ENCODE data around the gene KISS1R. TPM values are rescaled to one million over a fixed set of nuclear protein-coding genes. Genes with fewer than 3 reads are reported as not detected.

KISS1R gene
- total RNA-seq: 1 to 10 TPM; 1.8 to 2.3 TPM

GRCh38 chr19:917323-918151 lies at the start of gene KISS1R:
Gene KISS1R (plus strand): TSS chr19:917333. CDS start chr19:917503, 170 bp downstream.
- DNase-seq: peak; percentile 49
- H3K27ac Mint-ChIP-seq: no peak within 1 kb of the TSS
- CTCF ChIA-PET: interaction anchor here (4.3 to 4.6 kb wide), 2 partner anchors 54 kb away, joined by 35 to 37 read pairs; no protein-coding TSS in a partner anchor
- H3K27me3 Mint-ChIP-seq: peaks cover 10% of the 10 kb centered on the region
- no peaks in the 10 kb centered on the region for H3K36me3 Mint-ChIP-seq (ENCODE audit: low read depth)
- peaks cover 25% of the 10 kb centered on the region for H3K4me1 Mint-ChIP-seq
- H3K9me3 Mint-ChIP-seq: no peaks in the 10 kb centered on the region
- POLR2A ChIA-PET: interaction anchor here (0.7 to 1.3 kb wide), 2 partner anchors 9 to 55 kb away, joined by 3 to 4 read pairs; no protein-coding TSS in a partner anchor
- peak within 1 kb of the TSS; percentile 62 for H3K4me3 Mint-ChIP-seq

GRCh38 chr19:867855-868457 lies 49.2 kb upstream of the KISS1R start:
- CTCF ChIA-PET: no interaction called here
- Mint-ChIP-seq H3K4me1 (peaks cover 22% of the 10 kb centered on the region), H3K4me3 (no peak overlapping the region), H3K27ac (no peak overlapping the region), H3K27me3 (no peaks in the 10 kb centered on the region), H3K36me3 (ENCODE audit: low read depth) (peaks cover 23% of the 10 kb centered on the region), H3K9me3 (no peaks in the 10 kb centered on the region)
- no peak for DNase-seq
- POLR2A ChIA-PET: no interaction called here

- no peak overlapping the region for H3K27ac Mint-ChIP-seq
- ChIA-PET POLR2A (no interaction called here), CTCF (no interaction called here)
- DNase-seq: no peak
- H3K4me1 Mint-ChIP-seq: peaks cover 16% of the 10 kb centered on the region
- H3K4me3 Mint-ChIP-seq: no peak overlapping the region
- H3K9me3 Mint-ChIP-seq: no peaks in the 10 kb centered on the region
- peaks cover 23% of the 10 kb centered on the region for H3K36me3 Mint-ChIP-seq (ENCODE audit: low read depth)
- no peaks in the 10 kb centered on the region for H3K27me3 Mint-ChIP-seq
Observed at GRCh38 chr19:868458-869244, 48.5 kb upstream of the KISS1R start.

GRCh38 chr19:869245-870177 lies 47.6 kb upstream of the KISS1R start:
- DNase-seq: no peak
- ChIA-PET CTCF (no interaction called here), POLR2A (no interaction called here)
- Mint-ChIP-seq H3K4me1 (peaks cover 13% of the 10 kb centered on the region), H3K36me3 (ENCODE audit: low read depth) (peaks cover 23% of the 10 kb centered on the region), H3K4me3 (no peak overlapping the region), H3K27me3 (no peaks in the 10 kb centered on the region), H3K9me3 (no peaks in the 10 kb centered on the region), H3K27ac (no peak overlapping the region)

- no peaks in the 10 kb centered on the region for H3K9me3 Mint-ChIP-seq
- ChIA-PET CTCF (no interaction called here), POLR2A (no interaction called here)
- peaks cover 23% of the 10 kb centered on the region for H3K36me3 Mint-ChIP-seq (ENCODE audit: low read depth)
- H3K27ac Mint-ChIP-seq: peak overlapping the region; percentile 6
- no peak overlapping the region for H3K4me3 Mint-ChIP-seq
- H3K27me3 Mint-ChIP-seq: no peaks in the 10 kb centered on the region
- no peak for DNase-seq
- H3K4me1 Mint-ChIP-seq: peaks cover 13% of the 10 kb centered on the region
Observed at GRCh38 chr19:870314-870713, 46.8 kb upstream of the KISS1R start.

GRCh38 chr19:870963-871401 lies 46.2 kb upstream of the KISS1R start:
- no peak overlapping the region for H3K27ac Mint-ChIP-seq
- DNase-seq: no peak
- peaks cover 23% of the 10 kb centered on the region for H3K36me3 Mint-ChIP-seq (ENCODE audit: low read depth)
- no peaks in the 10 kb centered on the region for H3K9me3 Mint-ChIP-seq
- H3K4me1 Mint-ChIP-seq: peaks cover 11% of the 10 kb centered on the region
- no peaks in the 10 kb centered on the region for H3K27me3 Mint-ChIP-seq
- CTCF ChIA-PET: no interaction called here
- no peak overlapping the region for H3K4me3 Mint-ChIP-seq
- POLR2A ChIA-PET: no interaction called here

GRCh38 chr19:871446-872265 lies 45.5 kb upstream of the KISS1R start:
- DNase-seq: no peak
- H3K9me3 Mint-ChIP-seq: no peaks in the 10 kb centered on the region
- H3K36me3 Mint-ChIP-seq (ENCODE audit: low read depth): peaks cover 23% of the 10 kb centered on the region
- H3K4me3 Mint-ChIP-seq: peak overlapping the region; percentile 71
- H3K27me3 Mint-ChIP-seq: no peaks in the 10 kb centered on the region
- peak overlapping the region; percentile 89 for H3K27ac Mint-ChIP-seq
- POLR2A ChIA-PET: interaction anchor here (0.8 to 2.6 kb wide), 7 partner anchors 8 to 403 kb away, joined by 3 to 16 read pairs (median 4); partner anchors contain the start of genes CIRBP, FAM174C, MED16 and RNU6-9
- CTCF ChIA-PET: interaction anchor here (0.6 to 1.1 kb wide), 2 partner anchors 8 to 125 kb away, joined by 3 to 8 read pairs; no protein-coding TSS in a partner anchor
- H3K4me1 Mint-ChIP-seq: peaks cover 11% of the 10 kb centered on the region

GRCh38 chr19:872266-872951 lies 44.7 kb upstream of the KISS1R start:
- H3K4me3 Mint-ChIP-seq: peak overlapping the region; percentile 71
- peak; percentile 91 for DNase-seq
- peak overlapping the region; percentile 89 for H3K27ac Mint-ChIP-seq
- ChIA-PET CTCF (interaction anchor here (0.6 to 1.1 kb wide), 3 partner anchors 8 to 126 kb away, joined by 3 to 8 read pairs (median 3); partner anchors contain the start of gene WDR18), POLR2A (interaction anchor here (0.8 to 2.6 kb wide), 8 partner anchors 21 to 403 kb away, joined by 3 to 16 read pairs (median 3); partner anchors contain the start of genes CIRBP, FAM174C, MED16 and PTBP1)
- no peaks in the 10 kb centered on the region for H3K27me3 Mint-ChIP-seq
- H3K4me1 Mint-ChIP-seq: peaks cover 11% of the 10 kb centered on the region
- peaks cover 21% of the 10 kb centered on the region for H3K36me3 Mint-ChIP-seq (ENCODE audit: low read depth)
- H3K9me3 Mint-ChIP-seq: no peaks in the 10 kb centered on the region

- H3K4me1 Mint-ChIP-seq: peaks cover 11% of the 10 kb centered on the region
- H3K9me3 Mint-ChIP-seq: no peaks in the 10 kb centered on the region
- peak overlapping the region; percentile 30 for H3K4me3 Mint-ChIP-seq
- peak overlapping the region; percentile 65 for H3K27ac Mint-ChIP-seq
- peaks cover 16% of the 10 kb centered on the region for H3K36me3 Mint-ChIP-seq (ENCODE audit: low read depth)
- DNase-seq: peak; percentile 86
- CTCF ChIA-PET: interaction anchor here (0.7 to 1.1 kb wide), 2 partner anchors 9 to 111 kb away, joined by 3 to 8 read pairs; partner anchors contain the start of gene WDR18
- POLR2A ChIA-PET: interaction anchor here (0.8 to 2.6 kb wide), 6 partner anchors 9 to 396 kb away, joined by 3 to 16 read pairs (median 4); partner anchors contain the start of genes CIRBP, MED16, PTBP1 and RNU6-9
- no peaks in the 10 kb centered on the region for H3K27me3 Mint-ChIP-seq
Observed at GRCh38 chr19:873084-873483, 44.0 kb upstream of the KISS1R start.

- H3K36me3 Mint-ChIP-seq (ENCODE audit: low read depth): peaks cover 15% of the 10 kb centered on the region
- H3K4me1 Mint-ChIP-seq: peaks cover 11% of the 10 kb centered on the region
- H3K27ac Mint-ChIP-seq: no peak overlapping the region
- POLR2A ChIA-PET: interaction anchor here (1.0 to 2.6 kb wide), 2 partner anchors 9 to 35 kb away, joined by 3 to 16 read pairs; no protein-coding TSS in a partner anchor
- no peak for DNase-seq
- H3K4me3 Mint-ChIP-seq: no peak overlapping the region
- CTCF ChIA-PET: interaction anchor here (1.0 kb wide), 1 partner anchor 34 kb away, joined by 3 read pairs; no protein-coding TSS in a partner anchor
- no peaks in the 10 kb centered on the region for H3K9me3 Mint-ChIP-seq
- H3K27me3 Mint-ChIP-seq: no peaks in the 10 kb centered on the region
Observed at GRCh38 chr19:873561-874041, 43.5 kb upstream of the KISS1R start.
